NCI-H1105 (cell line): ENCODE measurements around the gene PEMT.
A peak's percentile ranks its signal among the peaks of the same experiment; 100 is the strongest.

Experiments
- DNase-seq: peaks from one replicate; lab custom pipeline; 2025; lab: John Stamatoyannopoulos, UW

Gene PEMT

GRCh38 chr17:17503566-17504130, 87.9 kb downstream of the PEMT start:
- no peak for DNase-seq

- no peak for DNase-seq
Observed at GRCh38 chr17:17502741-17503565, 88.6 kb downstream of the PEMT start.

GRCh38 chr17:17500999-17501605, 90.4 kb downstream of the PEMT start:
- no peak for DNase-seq

DNA sequence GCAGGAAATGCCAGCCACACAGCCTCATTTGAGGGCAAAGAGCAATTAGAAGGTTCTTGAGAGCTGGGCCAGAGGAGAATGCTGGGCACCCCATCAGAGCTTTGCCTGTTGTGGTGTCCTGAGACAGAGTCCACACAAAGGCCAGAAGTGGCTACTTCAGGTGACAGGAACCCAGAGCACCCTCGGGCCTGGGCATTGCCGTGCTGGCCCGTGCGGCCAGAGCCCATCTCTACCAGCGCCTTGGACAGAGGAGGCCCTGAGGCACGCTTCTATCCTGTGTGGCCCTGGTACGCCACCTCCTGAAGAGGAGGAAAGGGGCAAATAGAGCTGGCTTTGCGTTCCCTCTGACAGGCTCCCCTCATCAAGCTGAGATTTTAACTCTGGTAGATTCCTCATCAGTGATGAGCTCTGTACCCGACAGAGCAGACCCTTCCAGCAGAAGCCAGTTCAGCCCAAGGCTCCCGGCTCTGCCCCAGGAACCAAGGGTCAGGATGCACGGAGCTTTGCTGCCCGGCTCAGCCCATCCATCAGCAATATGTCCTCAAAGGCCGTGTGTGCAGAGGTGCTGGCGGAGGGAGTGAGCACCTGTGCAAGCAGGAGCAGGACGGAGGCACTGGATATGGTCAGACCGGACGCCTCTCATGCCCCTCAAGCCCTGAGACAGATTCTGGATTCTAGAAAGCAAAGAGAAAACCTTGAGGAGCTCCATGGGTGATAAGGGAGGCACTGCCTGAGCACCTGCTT, 91.9 kb downstream of the PEMT start:
- DNase-seq = no peak

DNA sequence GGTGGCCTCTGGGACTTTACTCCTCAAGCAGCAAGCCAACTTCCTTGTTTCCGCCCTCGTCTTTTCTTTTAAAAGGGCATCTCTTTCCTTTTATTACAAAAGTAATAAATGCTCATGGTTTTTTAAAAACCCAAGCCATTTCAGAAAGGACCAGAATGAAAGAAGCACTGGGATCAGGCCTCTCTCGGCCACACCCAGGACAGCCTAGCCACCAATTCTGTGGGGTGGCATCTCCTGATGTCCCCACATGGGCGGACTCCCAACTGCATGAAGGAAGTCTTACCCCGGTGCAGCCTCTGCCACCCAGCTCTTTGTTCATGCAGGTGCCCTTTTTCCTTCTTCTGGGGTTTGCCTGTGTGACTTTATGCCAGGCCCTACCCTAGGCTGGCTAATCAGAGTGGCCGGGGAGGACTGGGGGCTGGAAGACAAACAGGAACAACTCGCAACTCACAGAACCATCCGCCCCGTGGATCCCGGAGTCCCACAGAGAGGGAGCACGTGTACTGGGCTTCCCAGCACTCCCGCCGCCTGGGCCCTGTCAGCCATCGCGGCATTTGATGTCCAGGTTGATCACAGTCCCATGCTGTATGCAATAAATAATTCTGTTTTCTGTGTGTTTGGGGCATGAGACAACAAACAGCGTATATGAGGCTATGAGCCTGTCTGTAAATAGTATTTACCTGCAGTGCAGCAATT, 92.8 kb downstream of the PEMT start:
- no peak for DNase-seq

- no peak for DNase-seq
Observed at GRCh38 chr17:17497845-17498520, 93.5 kb downstream of the PEMT start.

DNA sequence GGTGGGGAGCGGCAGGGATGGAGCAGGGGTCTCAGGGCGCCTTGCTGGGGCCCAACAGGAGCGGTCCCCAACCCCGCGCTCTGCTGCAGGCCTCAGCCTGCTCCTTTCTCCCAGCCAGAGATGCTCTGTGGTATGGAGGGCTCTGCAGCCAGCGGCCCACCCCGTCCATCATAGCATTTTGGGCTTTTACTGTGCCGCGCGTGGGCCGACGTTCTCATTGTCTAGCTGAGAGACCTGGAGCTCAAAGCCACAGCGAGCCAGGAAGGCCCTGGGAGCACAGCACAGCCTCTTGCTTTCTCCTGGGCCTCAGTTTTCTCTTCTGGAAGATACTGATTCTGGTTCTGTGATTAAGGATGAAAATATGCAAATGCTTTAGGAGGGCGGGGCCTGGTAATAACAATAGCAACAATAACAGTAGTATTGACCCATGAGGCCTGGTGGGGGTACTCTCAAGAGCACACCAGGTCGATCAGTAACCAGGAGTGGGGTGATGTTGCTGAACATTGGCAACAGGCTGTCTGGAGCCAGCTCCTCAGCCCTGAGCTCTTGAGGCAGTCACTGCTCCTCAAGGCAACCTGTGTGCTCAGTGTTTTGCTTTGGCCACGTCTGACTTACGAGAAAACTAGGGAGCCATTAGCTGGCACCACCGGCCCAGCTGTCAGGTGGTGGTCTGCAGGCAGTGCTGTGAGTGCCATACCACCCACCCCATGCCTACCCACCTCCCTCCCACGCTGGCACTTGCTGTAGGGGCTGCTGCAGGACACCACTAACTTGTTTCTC, 94.3 kb downstream of the PEMT start:
- peak; percentile 44 for DNase-seq

- DNase-seq = peak; percentile 84
Observed at GRCh38 chr17:17496189-17497064, 95.1 kb downstream of the PEMT start, which contains the start of gene RASD1. Gene RASD1 (minus strand): TSS chr17:17496395. CDS start chr17:17496181, 214 bp downstream.

DNA sequence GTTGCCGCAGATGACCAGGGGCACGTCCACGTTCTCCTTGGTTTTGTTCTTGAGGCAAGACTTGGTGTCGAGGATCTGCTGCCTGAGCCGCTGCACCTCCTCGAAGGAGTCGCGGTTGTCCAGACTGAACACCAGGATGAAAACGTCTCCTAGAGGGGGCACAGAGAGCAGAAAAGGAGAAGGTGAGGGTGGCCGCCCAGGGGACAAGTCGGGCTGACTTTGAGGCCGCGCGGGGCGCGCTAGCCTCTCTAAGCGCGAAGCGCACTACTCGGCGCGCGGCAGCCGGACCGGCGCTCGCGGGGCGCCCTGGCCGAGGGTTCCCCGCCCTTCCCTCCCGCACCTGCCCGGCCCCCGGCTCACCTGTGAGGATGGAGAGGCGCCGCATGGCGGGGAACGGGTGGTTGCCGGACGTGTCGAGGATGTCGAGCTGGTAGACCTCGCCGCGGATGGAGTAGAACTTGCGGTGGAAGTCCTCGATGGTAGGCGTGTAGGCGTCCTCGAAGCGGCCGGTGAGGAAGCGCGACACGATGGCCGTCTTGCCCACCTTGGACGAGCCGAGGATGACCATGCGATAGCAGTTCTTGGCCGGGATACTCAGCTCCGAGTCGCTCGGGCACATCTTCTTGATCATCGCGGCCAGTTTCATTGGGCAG, 95.8 kb downstream of the PEMT start:
- DNase-seq = peak; percentile 37

DNA sequence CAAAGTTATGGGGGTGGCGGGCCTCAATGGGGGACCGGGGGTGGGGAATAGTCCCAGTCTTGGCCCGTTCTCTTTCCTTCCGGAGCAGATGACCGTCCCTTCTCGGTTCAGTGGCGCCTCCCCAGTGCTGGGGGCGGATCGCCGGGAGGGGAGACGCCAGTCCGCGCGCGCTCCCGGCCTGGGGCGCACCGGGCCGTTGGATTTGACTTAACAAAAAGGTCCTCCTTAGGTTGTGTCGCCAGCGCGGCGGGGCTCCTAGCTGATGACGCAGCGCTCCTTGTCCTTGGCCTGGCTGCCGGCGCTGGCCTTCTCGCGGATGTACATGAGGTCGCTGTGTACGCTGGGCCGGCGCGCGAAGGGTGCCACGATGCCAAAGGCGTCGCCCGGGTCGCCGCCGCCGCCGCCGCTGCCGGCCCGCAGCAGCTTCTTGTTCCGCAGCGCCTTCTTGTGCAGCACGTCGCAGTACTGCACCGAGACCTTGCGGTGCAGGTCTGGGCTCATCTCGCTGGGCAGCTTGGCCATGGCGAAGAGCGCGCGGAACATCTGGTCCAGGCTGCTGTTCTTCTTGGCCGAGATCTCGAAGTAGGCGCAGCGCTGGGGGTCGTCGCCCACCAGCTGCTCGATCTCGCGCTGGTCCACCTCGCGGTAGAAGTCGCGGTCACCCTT, 96.5 kb downstream of the PEMT start:
- DNase-seq = peak; percentile 53

GRCh38 chr17:17494499-17494869, 97.0 kb downstream of the PEMT start:
- DNase-seq = no peak

DNA sequence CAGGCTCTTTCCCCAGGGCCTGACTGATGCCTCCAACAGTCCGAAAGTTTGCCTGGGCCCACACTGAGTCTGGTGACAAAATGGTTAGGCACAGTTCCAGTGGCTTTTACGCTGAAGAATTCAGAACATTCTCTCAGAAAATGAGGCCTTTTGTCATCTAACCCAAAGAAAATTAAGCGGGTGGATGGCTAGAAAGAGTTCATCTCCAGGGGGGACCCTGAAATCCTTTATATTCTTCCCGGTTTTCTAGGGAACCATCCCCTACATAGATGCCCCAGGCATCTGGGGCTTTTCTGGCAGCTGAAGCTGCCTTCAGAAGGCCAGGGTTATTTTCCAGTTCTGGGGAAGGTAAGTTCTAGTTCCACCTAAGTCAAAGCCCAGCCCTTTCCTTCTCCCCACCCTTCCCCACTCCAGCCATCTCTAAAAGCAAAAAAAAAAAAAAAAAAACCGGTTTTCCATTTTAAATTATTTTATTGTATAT, 97.5 kb downstream of the PEMT start:
- no peak for DNase-seq

GRCh38 chr17:17493249-17493985, 98.1 kb downstream of the PEMT start:
- DNase-seq = no peak

DNA sequence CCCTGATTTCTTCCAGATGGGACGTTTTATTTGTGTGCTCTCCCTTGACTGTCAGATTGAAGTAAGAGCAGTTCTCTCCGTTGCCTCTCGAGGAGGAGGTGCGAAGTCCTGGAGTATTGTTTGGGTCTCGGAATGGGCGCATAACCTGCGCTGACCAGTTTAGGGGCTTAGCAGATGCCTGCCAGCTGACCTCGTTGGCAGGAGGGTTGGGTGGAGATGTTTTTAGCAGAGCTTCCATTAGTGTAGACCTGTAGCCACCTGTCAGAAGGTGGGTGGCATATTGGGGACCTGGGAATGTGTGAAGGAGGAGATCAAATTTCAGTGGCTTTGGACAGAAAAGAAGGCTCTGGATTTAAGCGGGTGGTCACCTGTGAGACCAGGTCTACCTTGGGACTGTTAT, 98.9 kb downstream of the PEMT start:
- no peak for DNase-seq

DNA sequence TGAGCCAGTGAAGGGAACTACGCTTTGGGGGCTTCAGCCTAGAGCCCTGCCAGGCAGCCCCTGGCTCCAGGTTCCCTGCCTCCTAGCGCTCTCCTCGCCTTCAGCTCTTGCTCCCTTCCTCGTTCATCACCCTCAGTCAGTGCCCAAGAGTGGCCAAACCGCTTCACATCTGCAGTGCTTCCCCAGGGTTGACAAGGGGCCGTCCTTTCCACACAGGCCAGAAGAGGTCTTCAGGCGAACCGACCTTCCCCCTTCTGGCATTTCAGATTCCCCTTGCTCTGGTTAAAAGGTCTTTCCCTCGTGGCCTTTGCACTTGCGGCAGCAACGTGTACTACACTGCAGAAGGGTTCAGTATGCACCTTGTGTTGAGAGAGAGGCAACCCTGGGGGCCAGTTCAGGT, 99.4 kb downstream of the PEMT start:
- no peak for DNase-seq

DNA sequence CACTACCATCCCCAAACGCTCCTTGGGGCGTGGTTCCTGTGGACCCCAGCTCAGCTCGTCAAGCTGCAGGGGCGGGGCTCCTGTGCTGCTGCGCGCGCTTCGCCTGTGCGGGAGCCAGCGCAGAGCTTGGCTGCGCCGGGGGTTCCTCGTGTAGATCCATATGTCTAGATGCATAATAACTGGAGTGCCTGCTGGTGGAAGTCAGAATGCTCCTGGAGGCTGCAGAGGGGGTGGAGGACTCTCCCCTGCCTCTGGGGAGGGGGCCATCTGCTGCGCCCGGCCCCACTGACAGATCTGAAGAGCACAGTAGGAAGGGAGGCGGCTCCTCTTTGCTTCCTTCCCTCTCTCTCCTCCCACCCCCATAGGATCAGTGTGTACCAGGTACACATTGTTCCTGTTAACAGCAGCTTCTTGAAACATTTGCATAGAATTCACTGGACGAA, 99.9 kb downstream of the PEMT start:
- DNase-seq = no peak

DNA sequence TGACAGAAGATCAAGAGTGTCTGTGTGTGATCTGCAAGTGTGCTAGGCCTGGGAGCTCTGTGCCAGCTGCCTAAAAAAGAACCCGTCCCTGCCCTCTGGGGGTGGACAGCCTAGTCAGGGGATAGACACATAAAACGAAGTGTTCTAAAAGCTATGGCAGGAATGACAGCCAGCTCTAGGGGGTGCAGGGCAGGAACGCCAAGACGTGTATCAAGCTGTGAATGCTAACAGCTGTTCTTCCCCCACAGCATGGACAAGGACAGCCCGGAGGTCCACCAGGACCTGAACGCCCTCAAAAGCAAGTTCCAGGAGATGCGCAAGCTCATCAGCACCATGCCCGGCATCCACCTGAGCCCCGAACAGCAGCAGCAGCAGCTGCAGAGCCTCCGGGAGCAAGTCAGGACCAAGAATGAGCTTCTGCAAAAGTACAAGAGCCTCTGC, 100.5 kb downstream of the PEMT start:
- DNase-seq = no peak
